ENCODE results near the gene FXYD6. TPM values are rescaled to one million over a fixed set of nuclear protein-coding genes. Genes with fewer than 3 reads are reported as not detected.

The FXYD6 gene
- total RNA-seq, 4 donors from 2014 or later, result 2.9 to 17.7 (median 5.4) TPM

DNA sequence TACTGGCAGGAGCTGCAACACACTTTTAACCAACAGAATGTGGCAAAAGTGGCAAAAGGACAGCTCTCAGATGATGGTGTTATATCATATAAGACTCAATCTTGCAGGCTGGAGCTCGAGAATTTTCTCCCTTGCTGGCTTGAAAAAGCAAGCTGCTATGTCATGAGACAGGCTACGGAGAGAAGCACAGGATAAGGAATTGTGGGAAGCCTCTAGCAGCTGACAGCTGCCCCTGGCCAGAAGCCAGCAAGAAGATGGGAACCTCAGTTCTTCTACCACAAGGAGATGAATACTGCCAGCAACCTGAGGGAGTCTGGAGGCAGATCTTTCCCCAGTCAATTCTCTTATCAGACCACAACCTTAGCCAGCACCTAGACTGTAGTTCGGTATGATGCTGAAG, 24.6 kb downstream of the FXYD6 start:
- no peaks in the 10 kb centered on the region for H3K9me3 ChIP-seq
- no peaks in the 10 kb centered on the region for H3K27me3 ChIP-seq
- TF ChIP-seq POLR2A (IDR thresholded peaks at IDR 0.05), result no peak
- no peak for TF ChIP-seq CTCF (IDR thresholded peaks at IDR 0.05 in 4 of 5, conservative IDR thresholded peaks at IDR 0.05 in 1 of 5)
- H3K4me1 ChIP-seq, result peaks cover 0 to 6% of the 10 kb centered on the region in 2 donors
- no peak overlapping the region for H3K4me3 ChIP-seq
- H3K27ac ChIP-seq, result peak overlapping the region in 2 of 4 donors; percentile 20 to 40
- intact Hi-C loops (cut with DNase I; ENCODE audit: low total_unique reads), result no loop called here
- no peak for ATAC-seq
- in situ Hi-C loops (cut with MboI; ENCODE audit: low sequenced_read_pairs in 4 of 4), result no loop called here
- DNase-seq, result no peak
- no peaks in the 10 kb centered on the region for H3K36me3 ChIP-seq

DNA sequence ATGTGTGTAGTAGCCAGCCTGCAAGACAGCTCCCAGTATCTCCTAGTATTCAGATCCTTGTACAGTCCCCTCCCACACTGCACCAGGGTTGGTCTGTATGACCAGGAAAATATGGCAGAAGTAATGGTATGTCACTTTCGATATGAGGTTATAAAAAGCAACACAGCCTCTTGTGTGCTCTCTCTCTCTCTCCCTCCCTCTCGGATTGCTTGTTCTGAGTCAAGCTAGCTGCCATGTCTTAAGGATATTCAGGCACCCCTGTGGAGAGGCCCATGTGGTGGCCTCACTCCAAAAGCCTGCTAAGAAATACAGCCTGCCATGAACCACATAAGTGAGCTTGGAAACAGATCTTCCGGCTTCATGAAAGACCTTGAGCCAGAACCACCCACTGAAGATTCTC, 25.4 kb downstream of the FXYD6 start:
- Histone ChIP-seq H3K36me3 (no peaks in the 10 kb centered on the region), H3K27me3 (no peaks in the 10 kb centered on the region), H3K27ac (peak overlapping the region in 1 of 4 donors; percentile 20), H3K4me3 (no peak overlapping the region), H3K9me3 (no peaks in the 10 kb centered on the region), H3K4me1 (peaks cover 0 to 6% of the 10 kb centered on the region in 2 donors)
- no peak for DNase-seq
- no peak for TF ChIP-seq POLR2A (IDR thresholded peaks at IDR 0.05)
- TF ChIP-seq CTCF (IDR thresholded peaks at IDR 0.05 in 4 of 5, conservative IDR thresholded peaks at IDR 0.05 in 1 of 5), result no peak
- in situ Hi-C loops (cut with MboI; ENCODE audit: low sequenced_read_pairs in 4 of 4), result no loop called here
- no peak for ATAC-seq
- intact Hi-C loops (cut with DNase I; ENCODE audit: low total_unique reads), result no loop called here

GRCh38 chr11:117849781-117850414, 26.6 kb downstream of the FXYD6 start:
- ATAC-seq, result no peak
- peak overlapping the region in 1 of 4 donors; percentile 5 for H3K27ac ChIP-seq

DNA sequence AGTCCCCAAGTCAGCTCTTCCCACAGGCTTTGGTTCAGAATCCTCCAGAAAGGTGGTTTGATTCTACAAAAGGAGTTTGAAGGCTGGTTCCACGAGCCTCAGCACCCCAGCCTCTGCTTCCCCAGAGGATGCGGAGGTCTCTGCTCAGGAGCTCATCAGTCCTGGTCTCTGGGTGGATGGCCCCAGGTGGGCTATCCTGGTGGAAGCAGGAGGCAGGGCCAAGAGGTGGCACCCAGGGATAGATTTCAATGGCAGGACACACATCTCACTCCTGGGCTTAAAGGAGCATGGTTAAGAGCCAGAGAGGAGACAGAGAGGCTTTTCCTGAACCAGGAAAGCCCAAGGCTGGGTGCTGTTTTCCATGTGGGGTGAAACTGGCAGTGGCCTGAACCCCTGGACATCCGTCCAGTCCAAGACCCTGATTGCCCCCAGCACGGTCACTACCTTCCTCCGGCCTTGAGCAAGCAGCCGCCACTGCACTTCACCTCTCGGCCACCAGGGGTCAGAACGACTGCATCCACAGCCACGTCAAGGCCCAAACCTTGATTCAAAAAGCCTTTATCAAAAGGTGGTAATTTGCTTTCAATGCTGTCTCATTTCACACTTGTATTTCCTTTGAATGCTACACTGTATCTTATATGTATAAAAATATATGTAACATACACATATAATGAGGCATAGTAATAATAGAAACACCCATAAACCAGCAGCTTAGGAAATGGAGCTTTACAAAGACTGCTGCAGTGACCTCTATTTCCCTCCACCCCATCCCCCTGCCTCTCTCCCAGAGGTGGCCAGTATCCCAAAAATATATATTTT, 32.6 kb downstream of the FXYD6 start:
- in situ Hi-C loops (cut with MboI; ENCODE audit: low sequenced_read_pairs in 4 of 4), result loop anchor here (5.0 to 10.0 kb wide), 2 partner anchors 103 to 201 kb away; no protein-coding TSS in a partner anchor
- ATAC-seq, result peak; percentile 66 to 71
- no peak overlapping the region for H3K27ac ChIP-seq

More at GRCh38 chr11:117849781-117850414, 26.6 kb downstream of the FXYD6 start:
- Histone ChIP-seq H3K9me3 (no peaks in the 10 kb centered on the region), H3K27me3 (no peaks in the 10 kb centered on the region), H3K4me3 (no peak overlapping the region), H3K36me3 (no peaks in the 10 kb centered on the region), H3K4me1 (peaks cover 0 to 6% of the 10 kb centered on the region in 2 donors)
- in situ Hi-C loops (cut with MboI; ENCODE audit: low sequenced_read_pairs in 4 of 4), result loop anchor here in 1 of 4 donors (5.0 to 10.0 kb wide), 2 partner anchors 92 to 195 kb away; no protein-coding TSS in a partner anchor
- TF ChIP-seq CTCF (IDR thresholded peaks at IDR 0.05 in 4 of 5, conservative IDR thresholded peaks at IDR 0.05 in 1 of 5) (no peak), POLR2A (IDR thresholded peaks at IDR 0.05) (no peak)
- DNase-seq, result no peak
- intact Hi-C loops (cut with DNase I; ENCODE audit: low total_unique reads), result no loop called here

More for the DNA sequence above, 32.6 kb downstream of the FXYD6 start:
- Histone ChIP-seq H3K4me3 (no peak overlapping the region), H3K36me3 (no peaks in the 10 kb centered on the region), H3K27me3 (no peaks in the 10 kb centered on the region), H3K9me3 (no peaks in the 10 kb centered on the region), H3K4me1 (peaks cover 0 to 5% of the 10 kb centered on the region in 2 donors)
- intact Hi-C loops (cut with DNase I; ENCODE audit: low total_unique reads), result loop anchor here (1.0 to 5.0 kb wide), 4 partner anchors 37 to 209 kb away; no protein-coding TSS in a partner anchor
- peak; percentile 93 to 98 (median 95) for TF ChIP-seq CTCF (IDR thresholded peaks at IDR 0.05 in 4 of 5, conservative IDR thresholded peaks at IDR 0.05 in 1 of 5)
- TF ChIP-seq POLR2A (IDR thresholded peaks at IDR 0.05), result no peak
- peak in 1 of 2 donors; percentile 59 for DNase-seq

Measured in gastrocnemius medialis (tissue), 4 donors.